Measurements from ENCODE around the gene CLTCL1. TPM values are rescaled to one million over a fixed set of nuclear protein-coding genes. Genes with fewer than 3 reads are reported as not detected.
A peak's percentile ranks its signal among the peaks of the same experiment; 100 is the strongest.

CLTCL1 gene
- total and polyA plus RNA-seq, 10 donors, result 1.0 to 12.4 (median 6.1) TPM

GRCh38 chr22:19132153-19132552, 159.4 kb downstream of the CLTCL1 start:
- no peak overlapping the region for H3K4me3 ChIP-seq
- TF ChIP-seq POLR2AphosphoS5 (IDR thresholded peaks at IDR 0.05) (peak in 1 of 3 donors; percentile 31), POLR2A (IDR thresholded peaks at IDR 0.05) (no peak)
- TF ChIP-seq, protein P1, sequence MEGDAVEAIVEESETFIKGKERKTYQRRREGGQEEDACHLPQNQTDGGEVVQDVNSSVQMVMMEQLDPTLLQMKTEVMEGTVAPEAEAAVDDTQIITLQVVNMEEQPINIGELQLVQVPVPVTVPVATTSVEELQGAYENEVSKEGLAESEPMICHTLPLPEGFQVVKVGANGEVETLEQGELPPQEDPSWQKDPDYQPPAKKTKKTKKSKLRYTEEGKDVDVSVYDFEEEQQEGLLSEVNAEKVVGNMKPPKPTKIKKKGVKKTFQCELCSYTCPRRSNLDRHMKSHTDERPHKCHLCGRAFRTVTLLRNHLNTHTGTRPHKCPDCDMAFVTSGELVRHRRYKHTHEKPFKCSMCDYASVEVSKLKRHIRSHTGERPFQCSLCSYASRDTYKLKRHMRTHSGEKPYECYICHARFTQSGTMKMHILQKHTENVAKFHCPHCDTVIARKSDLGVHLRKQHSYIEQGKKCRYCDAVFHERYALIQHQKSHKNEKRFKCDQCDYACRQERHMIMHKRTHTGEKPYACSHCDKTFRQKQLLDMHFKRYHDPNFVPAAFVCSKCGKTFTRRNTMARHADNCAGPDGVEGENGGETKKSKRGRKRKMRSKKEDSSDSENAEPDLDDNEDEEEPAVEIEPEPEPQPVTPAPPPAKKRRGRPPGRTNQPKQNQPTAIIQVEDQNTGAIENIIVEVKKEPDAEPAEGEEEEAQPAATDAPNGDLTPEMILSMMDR (IDR thresholded peaks at IDR 0.05 in 8 of 11, conservative IDR thresholded peaks at IDR 0.05 in 3 of 11), result no peak
- H3K36me3 ChIP-seq, result peaks cover 0 to 68% (median 48%) of the 10 kb centered on the region in 6 donors
- H3K9me3 ChIP-seq, result no peaks in the 10 kb centered on the region
- intact Hi-C loops (cut with DNase I; ENCODE audit: low total_unique reads), result no loop called here
- no peak overlapping the region for H3K27ac ChIP-seq
- no peak for DNase-seq
- no peaks in the 10 kb centered on the region for H3K4me1 ChIP-seq
- H3K27me3 ChIP-seq (replicated peaks in 1 of 7), result no peaks in the 10 kb centered on the region
- WGBS, 5 donors, result 94 to 96% (median 95%) methylated on average over 18 to 20 of the region's 20 CpGs

DNA sequence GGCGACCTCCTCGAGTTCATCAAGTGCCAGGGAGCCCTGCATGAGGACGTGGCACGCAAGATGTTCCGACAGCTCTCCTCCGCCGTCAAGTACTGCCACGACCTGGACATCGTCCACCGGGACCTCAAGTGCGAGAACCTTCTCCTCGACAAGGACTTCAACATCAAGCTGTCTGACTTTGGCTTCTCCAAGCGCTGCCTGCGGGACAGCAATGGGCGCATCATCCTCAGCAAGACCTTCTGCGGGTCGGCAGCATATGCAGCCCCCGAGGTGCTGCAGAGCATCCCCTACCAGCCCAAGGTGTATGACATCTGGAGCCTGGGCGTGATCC, 159.9 kb downstream of the CLTCL1 start:
- TF ChIP-seq POLR2AphosphoS5 (IDR thresholded peaks at IDR 0.05), result no peak
- no peak for TF ChIP-seq POLR2A (IDR thresholded peaks at IDR 0.05)
- TF ChIP-seq, protein P1 (IDR thresholded peaks at IDR 0.05 in 8 of 11, conservative IDR thresholded peaks at IDR 0.05 in 3 of 11), result no peak
- H3K36me3 ChIP-seq, result peaks cover 0 to 63% (median 43%) of the 10 kb centered on the region in 6 donors
- WGBS, 5 donors, result 94 to 98% (median 97%) methylated on average over 17 to 19 of the region's 19 CpGs
- no peak for DNase-seq
- no peaks in the 10 kb centered on the region for H3K9me3 ChIP-seq
- H3K4me3 ChIP-seq, result no peak overlapping the region
- H3K4me1 ChIP-seq, result no peaks in the 10 kb centered on the region
- no peak overlapping the region for H3K27ac ChIP-seq
- H3K27me3 ChIP-seq (replicated peaks in 1 of 7), result no peaks in the 10 kb centered on the region
- intact Hi-C loops (cut with DNase I; ENCODE audit: low total_unique reads), result no loop called here

- H3K36me3 ChIP-seq, result peaks cover 0 to 58% (median 38%) of the 10 kb centered on the region in 6 donors
- no peaks in the 10 kb centered on the region for H3K9me3 ChIP-seq
- intact Hi-C loops (cut with DNase I; ENCODE audit: low total_unique reads), result no loop called here
- no peaks in the 10 kb centered on the region for H3K4me1 ChIP-seq
- TF ChIP-seq POLR2AphosphoS5 (IDR thresholded peaks at IDR 0.05) (peak in 1 of 3 donors; percentile 5), POLR2A (IDR thresholded peaks at IDR 0.05) (no peak)
- no peak for DNase-seq
- WGBS, 5 donors, result 90 to 94% (median 92%) methylated on average over 14 to 27 of the region's 27 CpGs
- no peak within 1 kb of the TSS for H3K4me3 ChIP-seq
- H3K27ac ChIP-seq, result no peak within 1 kb of the TSS
- no peaks in the 10 kb centered on the region for H3K27me3 ChIP-seq (replicated peaks in 1 of 7)
These were observed 160.4 kb downstream of the CLTCL1 start, which contains the start of gene TSSK2 for GRCh38 chr22:19130959-19131684. TSSK2 (plus strand) TSS chr22:19131308; CDS start chr22:19131400, 92 bp downstream.

DNA sequence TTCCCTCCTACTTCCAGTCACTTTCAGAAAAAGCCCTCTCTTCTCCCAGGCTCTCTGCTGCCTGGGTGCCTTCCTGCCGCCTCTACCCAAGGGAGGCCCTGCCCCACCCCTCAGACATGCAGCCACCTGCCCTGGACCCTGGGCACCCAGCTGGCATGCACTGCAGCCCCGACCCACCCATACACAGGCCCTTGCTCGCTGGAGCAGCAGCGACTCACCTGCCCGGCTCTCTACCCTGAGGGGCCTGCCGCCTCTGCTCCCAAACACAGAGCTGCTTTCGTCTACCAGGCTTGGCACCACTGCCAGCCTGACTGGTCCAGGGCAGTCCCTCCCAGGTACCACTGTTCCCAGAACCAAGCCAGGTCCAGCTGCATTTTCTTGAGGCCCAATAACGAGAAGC, 161.6 kb downstream of the CLTCL1 start:
- DNase-seq, result no peak
- intact Hi-C loops (cut with DNase I; ENCODE audit: low total_unique reads), result no loop called here
- peaks cover 0 to 45% (median 27%) of the 10 kb centered on the region in 6 donors for H3K36me3 ChIP-seq
- H3K27me3 ChIP-seq (replicated peaks in 1 of 7), result no peaks in the 10 kb centered on the region
- no peak overlapping the region for H3K27ac ChIP-seq
- TF ChIP-seq POLR2A (IDR thresholded peaks at IDR 0.05) (no peak), POLR2AphosphoS5 (IDR thresholded peaks at IDR 0.05) (no peak)
- TF ChIP-seq, protein P1 (IDR thresholded peaks at IDR 0.05 in 8 of 11, conservative IDR thresholded peaks at IDR 0.05 in 3 of 11), result no peak
- no peak overlapping the region for H3K4me3 ChIP-seq
- H3K4me1 ChIP-seq, result no peaks in the 10 kb centered on the region
- H3K9me3 ChIP-seq, result no peaks in the 10 kb centered on the region
- 81 to 90% (median 88%) methylated on average over 3 to 8 of the region's 8 CpGs for WGBS, 5 donors

Small RNA genes within 50 kb of the gene (small RNA-seq; reads per million reads assigned to genes)
- gene AC000081.1 (0 reads per million in 4 donors), gene RF00398 (0 reads per million in 4 donors)

Other genes starting within 250 kb of the CLTCL1 start
- 10 to 100 TPM; 40.4 to 60.7 (median 51.3) TPM for gene DGCR2, start 169.3 kb downstream of the CLTCL1 start, total RNA-seq
- gene DGCR2, start 169.3 kb downstream of the CLTCL1 start, polyA plus RNA-seq, result 10 to 100 TPM in 2 of 3 donors, 1 to 10 TPM in 1; 9.5 to 26.0 (median 11.8) TPM
- not detected for gene TSSK2, start 160.4 kb downstream of the CLTCL1 start, total RNA-seq
- gene TSSK2, start 160.4 kb downstream of the CLTCL1 start, polyA plus RNA-seq, result under 1 TPM in 2 of 3 donors, not detected in 1; 0.03 to 0.06 TPM
- gene ESS2, start 147.1 kb downstream of the CLTCL1 start, total RNA-seq, result 10 to 100 TPM; 13.4 to 21.3 (median 16.4) TPM
- gene ESS2, start 147.1 kb downstream of the CLTCL1 start, polyA plus RNA-seq, result 10 to 100 TPM; 13.2 to 17.3 (median 16.9) TPM
- gene GSC2, start 141.4 kb downstream of the CLTCL1 start, total RNA-seq, result not detected
- gene GSC2, start 141.4 kb downstream of the CLTCL1 start, polyA plus RNA-seq, result not detected
- gene SLC25A1, start 113.0 kb downstream of the CLTCL1 start, total RNA-seq, result 10 to 100 TPM; 32.5 to 47.5 (median 36.0) TPM
- gene SLC25A1, start 113.0 kb downstream of the CLTCL1 start, polyA plus RNA-seq, result 10 to 100 TPM; 23.5 to 59.7 (median 26.1) TPM
- 10 to 100 TPM; 22.3 to 31.7 (median 26.6) TPM for gene HIRA, start 140.0 kb upstream of the CLTCL1 start, total RNA-seq
- gene HIRA, start 140.0 kb upstream of the CLTCL1 start, polyA plus RNA-seq, result 10 to 100 TPM in 1 of 3 donors, 1 to 10 TPM in 2; 8.9 to 12.2 (median 8.9) TPM
- gene MRPL40, start 140.8 kb upstream of the CLTCL1 start, total RNA-seq, result 10 to 100 TPM; 11.7 to 29.3 (median 18.1) TPM
- 10 to 100 TPM; 40.6 to 55.7 (median 42.4) TPM for gene MRPL40, start 140.8 kb upstream of the CLTCL1 start, polyA plus RNA-seq
- gene C22orf39, start 156.0 kb upstream of the CLTCL1 start, total RNA-seq, result 10 to 100 TPM; 28.8 to 48.8 (median 34.1) TPM
- gene C22orf39, start 156.0 kb upstream of the CLTCL1 start, polyA plus RNA-seq, result 10 to 100 TPM; 34.0 to 41.9 (median 41.2) TPM
- 10 to 100 TPM; 35.6 to 49.9 (median 40.1) TPM for gene UFD1, start 187.5 kb upstream of the CLTCL1 start, total RNA-seq
- gene UFD1, start 187.5 kb upstream of the CLTCL1 start, polyA plus RNA-seq, result 10 to 100 TPM; 41.8 to 55.4 (median 52.2) TPM
- 1 to 10 TPM; 1.5 to 7.3 (median 4.5) TPM for gene CDC45, start 188.2 kb upstream of the CLTCL1 start, total RNA-seq
- 1 to 10 TPM; 5.1 to 6.7 (median 5.6) TPM for gene CDC45, start 188.2 kb upstream of the CLTCL1 start, polyA plus RNA-seq
- gene CLDN5, start 232.7 kb upstream of the CLTCL1 start, total RNA-seq, result 100 to 1,000 TPM in 1 of 7 donors, 10 to 100 TPM in 6; 29.5 to 167 (median 65.8) TPM
- 10 to 100 TPM; 18.1 to 69.3 (median 35.8) TPM for gene CLDN5, start 232.7 kb upstream of the CLTCL1 start, polyA plus RNA-seq